Measurements from ENCODE around the gene ZNF503. TPM values are rescaled to one million over a fixed set of nuclear protein-coding genes. Genes with fewer than 3 reads are reported as not detected.

Gene ZNF503
- total and polyA plus RNA-seq, 10 of the 15 experiments (the other 5 are each of a cell fraction or from before 2014, with no cell fraction given): 0.05 to 1.1 (median 0.11) TPM; not detected in 1

DNA sequence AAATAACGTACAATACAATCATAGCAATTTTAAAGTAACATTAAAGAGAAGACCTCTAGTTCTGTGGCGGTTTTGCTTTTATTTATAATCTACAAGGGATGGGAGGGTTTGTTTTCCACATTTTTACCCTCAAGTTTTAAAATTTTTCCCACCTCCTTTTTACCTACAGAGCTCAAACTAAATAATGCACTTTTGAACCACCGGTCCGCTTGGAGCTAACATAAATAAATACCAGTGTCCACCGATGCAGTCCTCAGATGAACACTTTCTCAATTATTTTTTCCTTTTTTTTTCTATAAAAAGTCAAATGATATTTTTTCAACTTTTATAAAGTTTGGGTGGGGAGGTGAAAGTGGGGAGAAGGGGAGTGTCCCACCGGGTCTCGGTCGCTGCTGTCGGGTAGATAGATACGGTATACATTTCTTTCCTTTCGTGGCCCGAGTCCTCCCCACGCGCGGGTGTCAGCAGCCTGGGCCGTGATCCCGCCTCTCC, 3.3 kb downstream of the ZNF503 start:
- Histone ChIP-seq H3K9me3 (replicated peaks; ENCODE audit: control insufficient read depth, insufficient read depth, low read length) (no peaks in the 10 kb centered on the region; the same call in 2 of the 3 replicates), H3K4me1 (ENCODE audit: control insufficient read depth, insufficient read depth, low read length) (no peaks in the 10 kb centered on the region; the same call in 1 of the 2 replicates), H4K20me1 (ENCODE audit: control insufficient read depth, insufficient read depth) (no peaks in the 10 kb centered on the region), H3K79me2 (ENCODE audit: control insufficient read depth, insufficient read depth, low read length) (no peaks in the 10 kb centered on the region), H3K27me3 (replicated peaks in 1 of 2; ENCODE audit: control insufficient read depth in 2 of 2, insufficient read depth in 2 of 2, low read length in 1 of 2) (peaks cover 6 to 16% of the 10 kb centered on the region in 2 experiments), H3K4me3 (no peak overlapping the region), H3K27ac (ENCODE audit: control insufficient read depth, insufficient read depth) (no peak overlapping the region), H3K36me3 (ENCODE audit: control insufficient read depth in 2 of 2, insufficient read depth in 2 of 2, low read length in 1 of 2) (no peaks in the 10 kb centered on the region), H2AFZ (ENCODE audit: control insufficient read depth, low read depth, low read length) (no peak overlapping the region), H3K4me2 (ENCODE audit: control insufficient read depth, insufficient read depth) (no peak overlapping the region), H3K9ac (ENCODE audit: control insufficient read depth, insufficient read depth, low read length) (no peak overlapping the region)
- RAD21 ChIA-PET (ENCODE audit: unreplicated experiment): interaction anchor here (0.7 kb wide), 1 partner anchor 788 kb away, joined by 3 read pairs; no protein-coding TSS in a partner anchor
- CTCF ChIA-PET: interaction anchor here (0.6 to 3.2 kb wide), 5 partner anchors 272 to 905 kb away, joined by 3 to 19 read pairs (median 3); no protein-coding TSS in a partner anchor
- BruUV-seq (replicated peaks): no TSS peak
- TF ChIP-seq, protein P1, sequence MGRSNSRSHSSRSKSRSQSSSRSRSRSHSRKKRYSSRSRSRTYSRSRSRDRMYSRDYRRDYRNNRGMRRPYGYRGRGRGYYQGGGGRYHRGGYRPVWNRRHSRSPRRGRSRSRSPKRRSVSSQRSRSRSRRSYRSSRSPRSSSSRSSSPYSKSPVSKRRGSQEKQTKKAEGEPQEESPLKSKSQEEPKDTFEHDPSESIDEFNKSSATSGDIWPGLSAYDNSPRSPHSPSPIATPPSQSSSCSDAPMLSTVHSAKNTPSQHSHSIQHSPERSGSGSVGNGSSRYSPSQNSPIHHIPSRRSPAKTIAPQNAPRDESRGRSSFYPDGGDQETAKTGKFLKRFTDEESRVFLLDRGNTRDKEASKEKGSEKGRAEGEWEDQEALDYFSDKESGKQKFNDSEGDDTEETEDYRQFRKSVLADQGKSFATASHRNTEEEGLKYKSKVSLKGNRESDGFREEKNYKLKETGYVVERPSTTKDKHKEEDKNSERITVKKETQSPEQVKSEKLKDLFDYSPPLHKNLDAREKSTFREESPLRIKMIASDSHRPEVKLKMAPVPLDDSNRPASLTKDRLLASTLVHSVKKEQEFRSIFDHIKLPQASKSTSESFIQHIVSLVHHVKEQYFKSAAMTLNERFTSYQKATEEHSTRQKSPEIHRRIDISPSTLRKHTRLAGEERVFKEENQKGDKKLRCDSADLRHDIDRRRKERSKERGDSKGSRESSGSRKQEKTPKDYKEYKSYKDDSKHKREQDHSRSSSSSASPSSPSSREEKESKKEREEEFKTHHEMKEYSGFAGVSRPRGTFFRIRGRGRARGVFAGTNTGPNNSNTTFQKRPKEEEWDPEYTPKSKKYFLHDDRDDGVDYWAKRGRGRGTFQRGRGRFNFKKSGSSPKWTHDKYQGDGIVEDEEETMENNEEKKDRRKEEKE (IDR thresholded peaks at IDR 0.05): no peak
- TF ChIP-seq NRF1 (conservative IDR thresholded peaks at IDR 0.05; ENCODE audit: low read depth, low read length) (no peak), ZNF274 (IDR thresholded peaks at IDR 0.05; ENCODE audit: insufficient read depth, insufficient read length) (no peak), EZH2 (IDR thresholded peaks at IDR 0.05; ENCODE audit: borderline replicate concordance, control insufficient read depth, low read depth, low read length) (no peak), MLLT1 (IDR thresholded peaks at IDR 0.05) (no peak), EED (IDR thresholded peaks at IDR 0.05; ENCODE audit: low read depth) (no peak), RAD21 (IDR thresholded peaks at IDR 0.05; ENCODE audit: insufficient read depth, low read depth, low read length) (no peak), REST (IDR thresholded peaks at IDR 0.05; ENCODE audit: low read depth, low read length) (no peak), TCF3 (IDR thresholded peaks at IDR 0.05; ENCODE audit: borderline replicate concordance, insufficient read depth, low read depth, low read length) (no peak), TARDBP (IDR thresholded peaks at IDR 0.05; ENCODE audit: borderline replicate concordance) (no peak), NR2F1 (conservative IDR thresholded peaks at IDR 0.05) (no peak), KAT2A (conservative IDR thresholded peaks at IDR 0.05; ENCODE audit: control insufficient read depth, low read depth, low read length) (no peak)
- FAIRE-seq (no peak), DNase-seq (ENCODE audit: low read depth, low spot score) (no peak), ATAC-seq (no peak)
- SMC1A ChIA-PET (ENCODE audit: uncharacterized antibody, unreplicated experiment): interaction anchor here (1.4 to 4.3 kb wide), 3 partner anchors 253 to 905 kb away, joined by 4 to 19 read pairs (median 4); no protein-coding TSS in a partner anchor
- WGBS (ENCODE audit: insufficient coverage, insufficient replicate concordance, low lambda C conversion rate, missing lambda C conversion rate): 75% methylated on average over 11 of the region's 17 CpGs
- intact Hi-C loops (cut with micrococcal nuclease; ENCODE audit: unreplicated experiment) (loop anchor here (2.0 kb wide), 1 partner anchor 513 kb away; no protein-coding TSS in a partner anchor), in situ Hi-C loops (cut with MboI) (loop anchor here (25.0 kb wide), 2 partner anchors 639 to 1139 kb away; no protein-coding TSS in a partner anchor)
- POLR2A ChIA-PET: interaction anchor here (0.6 kb wide), 1 partner anchor 91 kb away, joined by 3 read pairs; no protein-coding TSS in a partner anchor

All from GM12878 (cell line).